ENCODE data around the gene TRIM73. TPM values are rescaled to one million over a fixed set of nuclear protein-coding genes. Genes with fewer than 3 reads are reported as not detected.
"Not testable (repeated sequence)": the region's sequence is repeated elsewhere in the genome, so short reads cannot be mapped to it uniquely, and the experiment has no call there.

Gene TRIM73
- total and polyA plus RNA-seq, 3 donors from 2014 or later, result 17.3 to 22.4 (median 21.3) TPM

- DNase-seq; H3K36me3 ChIP-seq (ENCODE audit: low read depth, missing control alignments); H3K4me1 ChIP-seq; H3K4me3 ChIP-seq; H3K27me3 ChIP-seq; H3K27ac ChIP-seq; H3K9me3 ChIP-seq; intact Hi-C loops (cut with DNase I; ENCODE audit: low total_unique reads): not testable (repeated sequence)
- TF ChIP-seq CTCF (IDR thresholded peaks at IDR 0.05), result peak in 1 of 3 experiments; percentile 33
- 20 to 21% methylated on average over 3 to 4 of the region's 4 CpGs for WGBS, 2 donors
Measured at GRCh38 chr7:75452494-75452955, 57.1 kb downstream of the TRIM73 start.

Small RNA genes within 50 kb of the gene (small RNA-seq; reads per million reads assigned to genes)
- gene RF00019, result 0 reads per million in 2 donors

Other genes starting within 250 kb of the TRIM73 start
- gene POM121C, start 90.7 kb downstream of the TRIM73 start, total RNA-seq, result 10 to 100 TPM; 48.9 to 55.5 TPM
- gene POM121C, start 90.7 kb downstream of the TRIM73 start, polyA plus RNA-seq (ENCODE audit: insufficient read depth, low read depth, low replicate concordance), result 36.5 TPM
- gene SPDYE5, start 96.7 kb downstream of the TRIM73 start, total RNA-seq, result 10 to 100 TPM in 1 of 2 donors, 1 to 10 TPM in 1; 1.4 to 12.5 TPM
- 4.8 TPM for gene SPDYE5, start 96.7 kb downstream of the TRIM73 start, polyA plus RNA-seq (ENCODE audit: insufficient read depth, low read depth, low replicate concordance)